GM18520 (cell line): ENCODE measurements around the gene EXOC6.

Experiments used
- ATAC-seq: cut with Tn5 transposase; IDR thresholded peaks from one replicate; pipeline ENCODE4 v1.9.1; 2021; ENCODE audit not compliant: unreplicated experiment

EXOC6 gene

GRCh38 chr10:92832121-92832520 is 16.2 kb upstream of the EXOC6 start:
- ATAC-seq = no peak

GRCh38 chr10:92832998-92833650 is 15.2 kb upstream of the EXOC6 start:
- no peak for ATAC-seq

GRCh38 chr10:92834331-92834730 is 14.0 kb upstream of the EXOC6 start:
- ATAC-seq = no peak

- no peak for ATAC-seq
Measured at GRCh38 chr10:92834986-92835385, 13.3 kb upstream of the EXOC6 start.

GRCh38 chr10:92837456-92837855 is 10.9 kb upstream of the EXOC6 start:
- ATAC-seq = no peak

- no peak for ATAC-seq
Measured at GRCh38 chr10:92839191-92840085, 8.9 kb upstream of the EXOC6 start.

- ATAC-seq = no peak
Measured at GRCh38 chr10:92844746-92845145, 3.6 kb upstream of the EXOC6 start.

- no peak for ATAC-seq
Measured at GRCh38 chr10:92845921-92846320, 2.4 kb upstream of the EXOC6 start.

- no peak for ATAC-seq
Measured at GRCh38 chr10:92846344-92846743, 2.0 kb upstream of the EXOC6 start.

- ATAC-seq = no peak
Measured at GRCh38 chr10:92846854-92847201, 1.5 kb upstream of the EXOC6 start.

GRCh38 chr10:92847202-92847864 is 987 bp upstream of the EXOC6 start:
- ATAC-seq = no peak

GRCh38 chr10:92848037-92848440 is 281 bp upstream of the EXOC6 start:
- no peak for ATAC-seq

- no peak for ATAC-seq
Measured at GRCh38 chr10:92849234-92849525, 860 bp downstream of the EXOC6 start.

GRCh38 chr10:92849576-92850090 is 1.3 kb downstream of the EXOC6 start:
- no peak for ATAC-seq

- ATAC-seq = no peak
Measured at GRCh38 chr10:92850185-92850584, 1.9 kb downstream of the EXOC6 start.

GRCh38 chr10:92851003-92851402 is 2.7 kb downstream of the EXOC6 start:
- ATAC-seq = no peak

GRCh38 chr10:92855560-92855959 is 7.2 kb downstream of the EXOC6 start:
- no peak for ATAC-seq

- ATAC-seq = no peak
Measured at GRCh38 chr10:92857904-92858514, 9.7 kb downstream of the EXOC6 start.

- ATAC-seq = no peak
Measured at GRCh38 chr10:92867235-92867634, 18.9 kb downstream of the EXOC6 start.

- no peak for ATAC-seq
Measured at GRCh38 chr10:92868036-92868435, 19.7 kb downstream of the EXOC6 start.

- no peak for ATAC-seq
Measured at GRCh38 chr10:92868557-92868956, 20.2 kb downstream of the EXOC6 start.

- no peak for ATAC-seq
Measured at GRCh38 chr10:92873029-92873428, 24.7 kb downstream of the EXOC6 start.
